22Rv1 (cell line): ENCODE results near the gene TMSB4X.
A peak's percentile ranks its signal among the peaks of the same experiment; 100 is the strongest.
"Not testable (repeated sequence)": the region's sequence is repeated elsewhere in the genome, so short reads cannot be mapped to it uniquely, and the experiment has no call there.

Experiments used
- H3K27ac ChIP-seq: fragments of 450-650 bp; 2 replicates; pipeline ENCODE4 v1.5.1; 2017
- ZFX ChIP-seq: fragments of 450-650 bp; IDR thresholded peaks from 2 replicates; pipeline ENCODE4 v1.6.1; 2017; ENCODE audit warnings: antibody characterized with exemption, borderline replicate concordance
- TF ChIP-seq, protein P1 (sequence below): fragments of 450-650 bp; IDR thresholded peaks from 2 replicates; pipeline ENCODE4 v1.5.1; 2017; ENCODE audit warnings: mild to moderate bottlenecking

Gene TMSB4X

DNA sequence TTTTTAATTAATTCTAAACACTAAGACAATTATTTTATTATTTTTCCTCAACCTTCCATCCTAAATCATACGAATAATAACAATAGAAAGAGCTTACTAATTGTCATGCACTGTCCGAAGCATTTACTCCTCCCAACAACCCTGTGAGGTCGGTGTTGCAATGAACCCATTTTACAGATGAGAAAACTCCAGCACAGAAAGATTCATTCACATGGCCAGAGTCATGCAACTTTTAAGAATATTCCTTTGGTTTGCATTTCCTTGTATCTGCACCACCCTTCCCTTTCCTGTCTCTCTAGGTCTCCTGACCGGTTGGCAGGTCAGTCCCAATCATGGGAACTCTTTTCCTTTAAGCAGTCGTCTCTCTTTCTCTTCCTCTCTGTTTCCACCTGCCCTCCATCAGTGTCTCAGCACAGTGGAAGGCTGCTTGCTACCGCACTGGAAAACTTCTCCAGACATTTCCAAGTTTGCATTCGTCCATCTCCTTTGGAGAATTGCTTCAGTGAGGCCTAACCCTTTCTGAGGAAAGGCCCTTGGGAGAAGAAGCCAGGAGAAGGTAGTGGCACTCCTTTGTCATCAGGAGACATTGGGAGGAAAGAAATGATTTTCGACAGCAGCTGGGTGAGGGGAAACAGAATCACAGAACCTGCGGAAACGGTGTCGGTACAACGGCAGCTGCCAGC, 1.9 kb upstream of the TMSB4X start:
- no peak for TF ChIP-seq ZFX
- TF ChIP-seq, protein P1, sequence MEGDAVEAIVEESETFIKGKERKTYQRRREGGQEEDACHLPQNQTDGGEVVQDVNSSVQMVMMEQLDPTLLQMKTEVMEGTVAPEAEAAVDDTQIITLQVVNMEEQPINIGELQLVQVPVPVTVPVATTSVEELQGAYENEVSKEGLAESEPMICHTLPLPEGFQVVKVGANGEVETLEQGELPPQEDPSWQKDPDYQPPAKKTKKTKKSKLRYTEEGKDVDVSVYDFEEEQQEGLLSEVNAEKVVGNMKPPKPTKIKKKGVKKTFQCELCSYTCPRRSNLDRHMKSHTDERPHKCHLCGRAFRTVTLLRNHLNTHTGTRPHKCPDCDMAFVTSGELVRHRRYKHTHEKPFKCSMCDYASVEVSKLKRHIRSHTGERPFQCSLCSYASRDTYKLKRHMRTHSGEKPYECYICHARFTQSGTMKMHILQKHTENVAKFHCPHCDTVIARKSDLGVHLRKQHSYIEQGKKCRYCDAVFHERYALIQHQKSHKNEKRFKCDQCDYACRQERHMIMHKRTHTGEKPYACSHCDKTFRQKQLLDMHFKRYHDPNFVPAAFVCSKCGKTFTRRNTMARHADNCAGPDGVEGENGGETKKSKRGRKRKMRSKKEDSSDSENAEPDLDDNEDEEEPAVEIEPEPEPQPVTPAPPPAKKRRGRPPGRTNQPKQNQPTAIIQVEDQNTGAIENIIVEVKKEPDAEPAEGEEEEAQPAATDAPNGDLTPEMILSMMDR = no peak

DNA sequence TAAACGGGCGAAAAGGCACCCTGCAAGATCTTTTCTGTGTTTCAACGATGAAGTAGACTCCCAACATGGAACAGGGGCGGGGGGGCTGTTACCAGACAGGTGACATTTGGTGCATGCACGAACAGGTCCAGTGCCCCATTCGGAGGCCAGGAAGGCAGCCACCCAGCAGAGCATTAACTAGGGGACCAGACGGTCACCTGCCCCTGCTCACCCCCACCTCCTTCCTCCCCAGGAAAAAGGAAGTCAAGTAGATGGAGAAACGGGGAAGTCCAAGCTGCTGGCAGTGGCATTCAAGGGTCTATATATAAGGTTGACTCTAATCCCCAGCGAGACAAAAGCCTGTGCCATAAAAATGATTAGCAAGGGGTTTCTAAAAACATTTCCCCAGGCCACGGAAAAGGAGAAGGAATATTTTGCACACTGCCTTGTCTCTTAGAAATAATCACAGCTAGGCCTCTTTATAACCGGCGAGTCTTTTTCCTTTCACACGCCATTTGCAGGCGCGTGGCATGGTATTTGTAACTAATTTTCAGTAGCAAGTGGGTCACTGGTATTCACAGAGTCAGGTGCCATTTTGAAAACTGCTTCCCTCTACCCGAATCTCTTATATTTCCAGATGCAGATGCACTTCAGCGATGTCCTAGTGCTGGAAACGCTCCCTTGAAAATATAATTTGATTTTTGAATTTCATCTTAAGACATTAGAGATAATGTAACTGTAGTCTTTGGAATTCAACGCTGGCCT, 1.2 kb upstream of the TMSB4X start:
- H3K27ac ChIP-seq = no peak overlapping the region
- TF ChIP-seq, protein P1 = no peak

More for the DNA sequence above, 1.9 kb upstream of the TMSB4X start:
- no peak overlapping the region for H3K27ac ChIP-seq

DNA sequence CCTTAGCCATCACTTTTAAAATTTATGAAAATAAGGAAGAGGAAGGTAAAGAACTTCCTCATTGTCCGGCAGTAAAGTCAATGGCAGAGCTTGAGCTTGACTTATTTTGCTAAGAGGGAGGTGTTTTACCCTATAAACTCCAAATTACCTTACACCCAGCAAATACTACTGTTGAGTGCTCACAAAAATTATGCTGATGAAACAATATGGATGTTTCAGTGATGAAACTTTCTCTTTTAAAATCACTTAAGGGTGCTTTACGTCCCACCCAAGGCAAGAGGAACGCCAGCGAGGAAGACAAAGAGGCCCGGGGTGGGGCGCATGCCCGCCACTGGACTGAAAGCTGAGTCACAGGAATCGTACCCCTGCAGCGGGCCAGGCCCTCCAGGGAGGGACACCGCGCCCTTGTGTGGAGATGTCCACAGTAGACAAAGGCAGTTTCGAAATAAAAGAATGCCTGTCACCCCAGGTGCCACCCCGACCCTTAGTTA, 560 bp upstream of the TMSB4X start:
- TF ChIP-seq, protein P1 = no peak
- no peak for TF ChIP-seq ZFX
- H3K27ac ChIP-seq = no peak overlapping the region

DNA sequence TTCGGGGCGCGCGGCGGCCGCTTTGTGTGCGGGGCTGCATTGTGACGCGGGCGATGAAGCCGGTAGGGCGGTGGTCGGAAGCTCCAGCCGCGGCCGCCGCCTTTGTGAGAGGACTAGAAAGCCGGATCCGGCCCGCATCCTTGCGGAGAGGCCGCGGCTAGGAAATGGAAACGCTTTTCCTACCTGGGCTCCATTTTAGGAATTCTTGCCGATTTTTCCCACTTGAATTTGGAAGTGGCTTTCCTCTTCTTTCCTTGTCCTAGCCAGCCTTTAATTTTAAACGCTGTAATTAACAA, 708 bp downstream of the TMSB4X start:
- no peak for TF ChIP-seq ZFX
- TF ChIP-seq, protein P1 = no peak
- peak overlapping the region; percentile 55 for H3K27ac ChIP-seq

DNA sequence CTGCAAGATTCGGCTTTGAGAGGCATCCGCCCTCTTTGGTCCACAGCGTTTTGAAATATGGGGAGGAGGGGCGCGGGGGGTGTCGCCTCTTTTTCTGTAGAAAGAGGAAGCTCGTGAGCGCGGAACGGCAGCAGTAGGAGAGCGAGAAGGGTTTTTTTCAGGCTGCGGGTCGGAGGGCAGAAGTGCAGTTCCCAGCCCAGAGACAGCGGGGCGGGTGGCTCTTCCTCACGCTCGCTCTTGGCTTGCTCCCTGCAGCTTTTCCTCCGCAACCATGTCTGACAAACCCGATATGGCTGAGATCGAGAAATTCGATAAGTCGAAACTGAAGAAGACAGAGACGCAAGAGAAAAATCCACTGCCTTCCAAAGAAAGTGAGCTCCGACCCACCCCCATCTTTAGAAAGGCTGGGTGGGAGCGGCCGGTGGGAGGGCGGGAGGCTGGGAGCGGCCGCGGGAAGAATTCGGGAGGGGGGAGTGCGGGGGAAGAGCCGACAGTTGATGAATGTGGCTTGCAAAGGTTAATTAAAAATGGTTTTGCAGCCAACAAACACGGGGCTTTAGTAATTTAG, 1.2 kb downstream of the TMSB4X start:
- peak overlapping the region; percentile 55 for H3K27ac ChIP-seq
- TF ChIP-seq, protein P1 = no peak
- TF ChIP-seq ZFX = no peak

DNA sequence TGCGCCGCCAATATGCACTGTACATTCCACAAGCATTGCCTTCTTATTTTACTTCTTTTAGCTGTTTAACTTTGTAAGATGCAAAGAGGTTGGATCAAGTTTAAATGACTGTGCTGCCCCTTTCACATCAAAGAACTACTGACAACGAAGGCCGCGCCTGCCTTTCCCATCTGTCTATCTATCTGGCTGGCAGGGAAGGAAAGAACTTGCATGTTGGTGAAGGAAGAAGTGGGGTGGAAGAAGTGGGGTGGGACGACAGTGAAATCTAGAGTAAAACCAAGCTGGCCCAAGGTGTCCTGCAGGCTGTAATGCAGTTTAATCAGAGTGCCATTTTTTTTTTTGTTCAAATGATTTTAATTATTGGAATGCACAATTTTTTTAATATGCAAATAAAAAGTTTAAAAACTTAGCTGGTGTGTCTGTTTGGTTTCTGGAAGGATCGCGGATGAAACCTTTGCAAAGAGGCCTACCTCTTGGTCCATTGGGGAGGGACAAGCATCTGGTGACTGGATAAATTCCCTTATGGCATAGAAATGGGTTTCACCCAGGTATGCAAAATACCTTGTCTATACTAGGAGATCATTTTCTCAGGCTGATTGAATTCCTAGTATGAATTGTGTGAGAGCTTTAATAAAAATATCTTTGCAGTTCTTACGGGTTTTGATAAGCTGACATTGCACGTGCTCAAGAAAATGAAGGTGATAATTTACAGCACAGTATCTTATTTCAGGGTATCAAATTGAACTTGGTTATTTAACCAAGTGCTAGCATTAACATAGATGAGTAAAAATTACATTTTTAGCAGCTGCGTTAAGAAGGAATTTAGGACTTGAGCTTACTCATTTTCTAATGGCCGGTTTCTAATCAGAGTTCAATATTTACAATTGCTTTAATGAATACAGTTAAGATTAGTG, 2.2 kb downstream of the TMSB4X start:
- not testable (repeated sequence) for H3K27ac ChIP-seq

DNA sequence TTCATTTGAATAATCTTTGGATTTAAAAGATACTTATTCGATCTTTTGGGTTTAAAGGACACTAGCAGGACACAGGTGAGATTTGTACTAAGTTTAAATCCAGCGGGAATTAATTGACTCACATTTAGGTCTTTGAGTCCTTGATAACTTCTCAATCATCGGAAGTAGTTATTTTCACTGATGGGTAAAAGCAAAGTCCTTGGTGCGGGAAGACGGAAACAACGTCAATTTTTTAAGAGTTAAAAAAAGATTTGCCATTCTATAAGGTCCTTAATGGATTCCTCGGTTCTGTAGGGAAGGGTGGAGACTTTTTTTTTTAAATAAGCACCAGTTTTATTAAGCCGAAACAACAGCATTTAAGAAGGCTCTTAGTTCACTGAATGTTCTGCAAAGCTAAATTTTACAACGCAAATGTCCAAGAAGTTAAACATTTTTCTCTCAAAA, 2.9 kb downstream of the TMSB4X start:
- TF ChIP-seq, protein P1 = no peak
- no peak for TF ChIP-seq ZFX
- no peak overlapping the region for H3K27ac ChIP-seq
